Hepatocyte (in vitro differentiated cells): ENCODE data around the gene C2orf74. TPM values are rescaled to one million over a fixed set of nuclear protein-coding genes. Genes with fewer than 3 reads are reported as not detected.
"Not testable (repeated sequence)": the region's sequence is repeated elsewhere in the genome, so short reads cannot be mapped to it uniquely, and the experiment has no call there.

Source experiments
- DNase-seq: peaks from one replicate; pipeline ENCODE4 v3.0.0-alpha.2; 2016; ENCODE audit warnings: low spot score
- H2AFZ ChIP-seq: fragments of 200-600 bp; sonication (generic); 2 replicates; pipeline ENCODE4 v1.6.0; 2016; ENCODE audit warnings: antibody characterized with exemption, mild to moderate bottlenecking
- H3K27ac ChIP-seq: fragments of 200-600 bp; sonication (generic); 2 replicates; pipeline ENCODE4 v1.5.1; 2016; ENCODE audit warnings: mild to moderate bottlenecking
- H3K27me3 ChIP-seq: fragments of 200-600 bp; sonication (generic); 2 replicates; pipeline ENCODE4 v1.6.1; 2016
- H3K36me3 ChIP-seq: fragments of 200-600 bp; sonication (generic); replicated peaks from 2 replicates; pipeline ENCODE4 v1.5.1; 2016; ENCODE audit warnings: low read depth; ENCODE audit not compliant: insufficient read depth
- H3K4me1 ChIP-seq: fragments of 200-600 bp; sonication (generic); 2 replicates; pipeline ENCODE4 v1.5.1; 2016; ENCODE audit warnings: mild to moderate bottlenecking, moderate library complexity; ENCODE audit not compliant: insufficient read depth
- H3K4me2 ChIP-seq: fragments of 200-600 bp; sonication (generic); 2 replicates; pipeline ENCODE4 v1.6.0; 2016
- H3K4me3 ChIP-seq: fragments of 200-600 bp; sonication (generic); 2 replicates; pipeline ENCODE4 v1.5.1; 2016; ENCODE audit warnings: mild to moderate bottlenecking
- H3K79me2 ChIP-seq: fragments of 200-600 bp; sonication (generic); 2 replicates; pipeline ENCODE4 v1.6.0; 2017; ENCODE audit warnings: mild to moderate bottlenecking
- H3K9me2 ChIP-seq: fragments of 200-600 bp; sonication (generic); replicated peaks from 2 replicates; pipeline ENCODE4 v1.6.0; 2017; ENCODE audit warnings: mild to moderate bottlenecking; ENCODE audit not compliant: insufficient read depth
- H3K9me3 ChIP-seq: fragments of 200-600 bp; sonication (generic); 2 replicates; pipeline ENCODE4 v1.5.1; 2016; ENCODE audit warnings: low read depth, mild to moderate bottlenecking
- H4K20me1 ChIP-seq: fragments of 200-600 bp; sonication (generic); 2 replicates; pipeline ENCODE4 v1.6.0; 2016; ENCODE audit warnings: mild to moderate bottlenecking; ENCODE audit not compliant: insufficient read depth, poor library complexity, severe bottlenecking
- EZH2 ChIP-seq: fragments of 200-600 bp; sonication (generic); IDR thresholded peaks from 2 replicates; pipeline ENCODE4 v1.6.1; 2016; ENCODE audit warnings: antibody characterized with exemption, mild to moderate bottlenecking, borderline replicate concordance
- EZH2phosphoT487 ChIP-seq: fragments of 200-600 bp; sonication (generic); IDR thresholded peaks from one replicate; pipeline ENCODE4 v1.6.1; 2018; ENCODE audit warnings: antibody characterized with exemption, mild to moderate bottlenecking, low read depth, moderate library complexity; ENCODE audit not compliant: unreplicated experiment, severe bottlenecking
- WGBS: methylation state at CpG from one replicate; pipeline ENCODE4 v1.1.6; 2016; ENCODE audit warnings: low lambda C conversion rate; ENCODE audit errors: missing lambda C conversion rate; 5-methylcytosine and 5-hydroxymethylcytosine counted together
- polyA plus RNA-seq: library from polyadenylated mRNA; unstranded; fragments of >200 nt; fragmentation: Nextera tagmentation; extraction: Ambion mirVana; gene quantifications from 2 replicates; pipeline ENCODE4 v1.2.1, GENCODE V29; 2016
- total RNA-seq: library from RNA; depleted of rRNA; stranded (reverse); fragments of >200 nt; gene quantifications from 2 replicates; pipeline ENCODE4 v1.2.3, GENCODE V29; 2014
- TF ChIP-seq, protein P1 (sequence below): fragments of 200-600 bp; sonication (generic); IDR thresholded peaks from 2 replicates; pipeline ENCODE4 v1.5.1; 2016; ENCODE audit warnings: antibody characterized with exemption, mild to moderate bottlenecking; ENCODE audit not compliant: poor library complexity

The C2orf74 gene
- total and polyA plus RNA-seq, 2 experiments from 2014 or later = 6.2 to 10.2 TPM

GRCh38 chr2:61125123-61125710, 36.8 kb upstream of the C2orf74 start:
- Histone ChIP-seq H2AFZ (no peak overlapping the region), H3K4me3 (no peak overlapping the region), H3K27me3 (no peaks in the 10 kb centered on the region), H3K9me3 (no peaks in the 10 kb centered on the region), H3K9me2 (no peaks in the 10 kb centered on the region), H4K20me1 (no peaks in the 10 kb centered on the region), H3K27ac (no peak overlapping the region), H3K4me1 (no peaks in the 10 kb centered on the region), H3K36me3 (no peaks in the 10 kb centered on the region), H3K4me2 (no peak overlapping the region), H3K79me2 (no peaks in the 10 kb centered on the region)
- TF ChIP-seq EZH2 (no peak), EZH2phosphoT487 (no peak)
- TF ChIP-seq, protein P1, sequence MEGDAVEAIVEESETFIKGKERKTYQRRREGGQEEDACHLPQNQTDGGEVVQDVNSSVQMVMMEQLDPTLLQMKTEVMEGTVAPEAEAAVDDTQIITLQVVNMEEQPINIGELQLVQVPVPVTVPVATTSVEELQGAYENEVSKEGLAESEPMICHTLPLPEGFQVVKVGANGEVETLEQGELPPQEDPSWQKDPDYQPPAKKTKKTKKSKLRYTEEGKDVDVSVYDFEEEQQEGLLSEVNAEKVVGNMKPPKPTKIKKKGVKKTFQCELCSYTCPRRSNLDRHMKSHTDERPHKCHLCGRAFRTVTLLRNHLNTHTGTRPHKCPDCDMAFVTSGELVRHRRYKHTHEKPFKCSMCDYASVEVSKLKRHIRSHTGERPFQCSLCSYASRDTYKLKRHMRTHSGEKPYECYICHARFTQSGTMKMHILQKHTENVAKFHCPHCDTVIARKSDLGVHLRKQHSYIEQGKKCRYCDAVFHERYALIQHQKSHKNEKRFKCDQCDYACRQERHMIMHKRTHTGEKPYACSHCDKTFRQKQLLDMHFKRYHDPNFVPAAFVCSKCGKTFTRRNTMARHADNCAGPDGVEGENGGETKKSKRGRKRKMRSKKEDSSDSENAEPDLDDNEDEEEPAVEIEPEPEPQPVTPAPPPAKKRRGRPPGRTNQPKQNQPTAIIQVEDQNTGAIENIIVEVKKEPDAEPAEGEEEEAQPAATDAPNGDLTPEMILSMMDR = no peak
- no peak for DNase-seq
- 85% methylated on average over 3 of the region's 3 CpGs for WGBS

- H3K27ac ChIP-seq = no peak overlapping the region
- H3K9me3 ChIP-seq = no peaks in the 10 kb centered on the region
- TF ChIP-seq EZH2phosphoT487 (no peak), EZH2 (no peak)
- TF ChIP-seq, protein P1 = no peak
- H3K79me2 ChIP-seq = no peaks in the 10 kb centered on the region
- H3K27me3 ChIP-seq = no peaks in the 10 kb centered on the region
- no peaks in the 10 kb centered on the region for H3K36me3 ChIP-seq
- no peak overlapping the region for H3K4me2 ChIP-seq
- H3K4me3 ChIP-seq = no peak overlapping the region
- WGBS = 89% methylated on average over 3 of the region's 3 CpGs
- no peak overlapping the region for H2AFZ ChIP-seq
- DNase-seq = no peak
- H3K4me1 ChIP-seq = no peaks in the 10 kb centered on the region
- H4K20me1 ChIP-seq = no peaks in the 10 kb centered on the region
- no peaks in the 10 kb centered on the region for H3K9me2 ChIP-seq
Observed at GRCh38 chr2:61125798-61126197, 36.2 kb upstream of the C2orf74 start.

GRCh38 chr2:61128122-61128521, 33.9 kb upstream of the C2orf74 start:
- H2AFZ ChIP-seq, DNase-seq, H3K9me3 ChIP-seq, H4K20me1 ChIP-seq, H3K9me2 ChIP-seq, H3K27ac ChIP-seq, H3K4me3 ChIP-seq, H3K36me3 ChIP-seq, H3K27me3 ChIP-seq, H3K4me2 ChIP-seq, H3K4me1 ChIP-seq, H3K79me2 ChIP-seq: not testable (repeated sequence)
- WGBS = 98% methylated on average over 6 of the region's 6 CpGs

GRCh38 chr2:61134141-61134540, 27.8 kb upstream of the C2orf74 start:
- Histone ChIP-seq H3K27me3 (no peaks in the 10 kb centered on the region), H4K20me1 (no peaks in the 10 kb centered on the region), H3K4me3 (no peak overlapping the region), H3K79me2 (no peaks in the 10 kb centered on the region), H3K27ac (no peak overlapping the region), H3K4me1 (no peaks in the 10 kb centered on the region), H3K9me3 (no peaks in the 10 kb centered on the region), H3K36me3 (no peaks in the 10 kb centered on the region), H3K4me2 (no peak overlapping the region), H2AFZ (no peak overlapping the region), H3K9me2 (no peaks in the 10 kb centered on the region)
- TF ChIP-seq, protein P1 = no peak
- no peak for TF ChIP-seq EZH2phosphoT487
- DNase-seq = no peak
- WGBS = 76% methylated on average over 4 of the region's 4 CpGs
